Measurements from ENCODE around the gene ATP1A1. TPM values are rescaled to one million over a fixed set of nuclear protein-coding genes. Genes with fewer than 3 reads are reported as not detected.

The ATP1A1 gene
- total RNA-seq, 1 experiment from 2014 or later: 378 TPM

GRCh38 chr1:116433275-116434257, 60.5 kb downstream of the ATP1A1 start:
- TF ChIP-seq CTCF (IDR thresholded peaks at IDR 0.05; ENCODE audit: unreplicated experiment): no peak
- Mint-ChIP-seq H3K27ac (ENCODE audit: low read depth, unreplicated experiment) (no peak overlapping the region), H3K4me3 (ENCODE audit: unreplicated experiment) (no peak overlapping the region), H3K27me3 (ENCODE audit: insufficient read depth, unreplicated experiment) (peaks cover 10% of the 10 kb centered on the region), H3K9me3 (ENCODE audit: unreplicated experiment) (no peaks in the 10 kb centered on the region), H3K4me1 (ENCODE audit: insufficient read depth, unreplicated experiment) (no peaks in the 10 kb centered on the region), H3K36me3 (ENCODE audit: insufficient read depth, unreplicated experiment) (no peaks in the 10 kb centered on the region)
- intact Hi-C loops (cut with micrococcal nuclease): no loop called here
- no TSS peak for BruUV-seq (replicated peaks)
- POLR2A ChIA-PET: no interaction called here
- no peak for DNase-seq (ENCODE audit: unreplicated experiment)
- CTCF ChIA-PET: interaction anchor here (0.7 kb wide), 1 partner anchor 24 kb away, joined by 5 read pairs; no protein-coding TSS in a partner anchor

- no peak overlapping the region for H3K27ac Mint-ChIP-seq (ENCODE audit: low read depth, unreplicated experiment)
- no peak for DNase-seq (ENCODE audit: unreplicated experiment)
- H3K4me3 Mint-ChIP-seq (ENCODE audit: unreplicated experiment): no peak overlapping the region
- BruUV-seq (replicated peaks): no TSS peak
- H3K36me3 Mint-ChIP-seq (ENCODE audit: insufficient read depth, unreplicated experiment): no peaks in the 10 kb centered on the region
- no peak for TF ChIP-seq CTCF (IDR thresholded peaks at IDR 0.05; ENCODE audit: unreplicated experiment)
- no peaks in the 10 kb centered on the region for H3K9me3 Mint-ChIP-seq (ENCODE audit: unreplicated experiment)
- peaks cover 23% of the 10 kb centered on the region for H3K27me3 Mint-ChIP-seq (ENCODE audit: insufficient read depth, unreplicated experiment)
- intact Hi-C loops (cut with micrococcal nuclease): no loop called here
- ChIA-PET POLR2A (no interaction called here), CTCF (interaction anchor here (1.4 kb wide), 1 partner anchor 50 kb away, joined by 4 read pairs; no protein-coding TSS in a partner anchor)
- no peaks in the 10 kb centered on the region for H3K4me1 Mint-ChIP-seq (ENCODE audit: insufficient read depth, unreplicated experiment)
Observed at GRCh38 chr1:116434849-116435248, 61.8 kb downstream of the ATP1A1 start.

GRCh38 chr1:116435806-116436610, 63.0 kb downstream of the ATP1A1 start:
- no peaks in the 10 kb centered on the region for H3K9me3 Mint-ChIP-seq (ENCODE audit: unreplicated experiment)
- H3K36me3 Mint-ChIP-seq (ENCODE audit: insufficient read depth, unreplicated experiment): no peaks in the 10 kb centered on the region
- TF ChIP-seq CTCF (IDR thresholded peaks at IDR 0.05; ENCODE audit: unreplicated experiment): no peak
- no peak for DNase-seq (ENCODE audit: unreplicated experiment)
- no TSS peak for BruUV-seq (replicated peaks)
- no peak overlapping the region for H3K27ac Mint-ChIP-seq (ENCODE audit: low read depth, unreplicated experiment)
- CTCF ChIA-PET: interaction anchor here (1.4 kb wide), 1 partner anchor 49 kb away, joined by 4 read pairs; no protein-coding TSS in a partner anchor
- no peaks in the 10 kb centered on the region for H3K4me1 Mint-ChIP-seq (ENCODE audit: insufficient read depth, unreplicated experiment)
- H3K27me3 Mint-ChIP-seq (ENCODE audit: insufficient read depth, unreplicated experiment): peaks cover 34% of the 10 kb centered on the region
- no peak overlapping the region for H3K4me3 Mint-ChIP-seq (ENCODE audit: unreplicated experiment)
- POLR2A ChIA-PET: interaction anchor here (0.6 kb wide), 1 partner anchor 26 kb away, joined by 3 read pairs; no protein-coding TSS in a partner anchor
- intact Hi-C loops (cut with micrococcal nuclease): no loop called here

GRCh38 chr1:116436611-116436970, 63.5 kb downstream of the ATP1A1 start:
- no peak overlapping the region for H3K27ac Mint-ChIP-seq (ENCODE audit: low read depth, unreplicated experiment)
- H3K27me3 Mint-ChIP-seq (ENCODE audit: insufficient read depth, unreplicated experiment): peaks cover 40% of the 10 kb centered on the region
- TF ChIP-seq CTCF (IDR thresholded peaks at IDR 0.05; ENCODE audit: unreplicated experiment): no peak
- ChIA-PET CTCF (no interaction called here), POLR2A (interaction anchor here (0.6 kb wide), 1 partner anchor 26 kb away, joined by 3 read pairs; no protein-coding TSS in a partner anchor)
- BruUV-seq (replicated peaks): no TSS peak
- intact Hi-C loops (cut with micrococcal nuclease): no loop called here
- no peaks in the 10 kb centered on the region for H3K4me1 Mint-ChIP-seq (ENCODE audit: insufficient read depth, unreplicated experiment)
- DNase-seq (ENCODE audit: unreplicated experiment): no peak
- H3K36me3 Mint-ChIP-seq (ENCODE audit: insufficient read depth, unreplicated experiment): no peaks in the 10 kb centered on the region
- no peak overlapping the region for H3K4me3 Mint-ChIP-seq (ENCODE audit: unreplicated experiment)
- H3K9me3 Mint-ChIP-seq (ENCODE audit: unreplicated experiment): no peaks in the 10 kb centered on the region
